ENCODE results near the gene ANO6. TPM values are rescaled to one million over a fixed set of nuclear protein-coding genes. Genes with fewer than 3 reads are reported as not detected.

The ANO6 gene
- polyA plus RNA-seq, 3 donors = 62.1 to 77.1 (median 71.3) TPM

GRCh38 chr12:45406988-45407850, 191.3 kb downstream of the ANO6 start:
- no peak for DNase-seq (ENCODE audit: extremely low read depth in 1 of 11, low read depth in 9 of 11, low spot score in 4 of 11)

- no peak for DNase-seq (ENCODE audit: extremely low read depth in 1 of 11, low read depth in 9 of 11, low spot score in 4 of 11)
Measured at GRCh38 chr12:45407981-45408728, 192.3 kb downstream of the ANO6 start.

GRCh38 chr12:45408729-45409114, 192.8 kb downstream of the ANO6 start:
- no peak for DNase-seq (ENCODE audit: extremely low read depth in 1 of 11, low read depth in 9 of 11, low spot score in 4 of 11)

GRCh38 chr12:45409966-45410365, 194.1 kb downstream of the ANO6 start:
- DNase-seq (ENCODE audit: extremely low read depth in 1 of 11, low read depth in 9 of 11, low spot score in 4 of 11) = no peak

DNA sequence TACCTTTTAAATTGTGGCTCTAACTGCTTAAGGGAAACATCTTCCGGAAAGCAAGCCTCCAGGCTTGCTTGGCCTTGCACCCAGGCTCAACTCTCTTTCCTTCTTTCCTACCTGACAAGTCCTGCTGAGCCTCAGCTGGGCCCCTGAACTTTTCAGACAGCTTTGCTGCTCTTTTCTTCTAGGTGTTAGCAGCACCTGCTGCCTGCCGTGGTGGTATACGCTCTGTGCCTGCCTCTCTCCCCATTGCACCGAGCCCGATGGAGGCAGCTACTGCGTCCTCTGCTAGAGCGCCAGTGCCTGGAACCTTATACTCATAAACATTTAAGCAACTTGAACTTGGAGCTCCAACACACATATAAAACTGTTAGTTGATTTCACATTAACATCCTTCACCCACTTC, 195.7 kb downstream of the ANO6 start:
- no peak for DNase-seq (ENCODE audit: extremely low read depth in 1 of 11, low read depth in 9 of 11, low spot score in 4 of 11)

DNA sequence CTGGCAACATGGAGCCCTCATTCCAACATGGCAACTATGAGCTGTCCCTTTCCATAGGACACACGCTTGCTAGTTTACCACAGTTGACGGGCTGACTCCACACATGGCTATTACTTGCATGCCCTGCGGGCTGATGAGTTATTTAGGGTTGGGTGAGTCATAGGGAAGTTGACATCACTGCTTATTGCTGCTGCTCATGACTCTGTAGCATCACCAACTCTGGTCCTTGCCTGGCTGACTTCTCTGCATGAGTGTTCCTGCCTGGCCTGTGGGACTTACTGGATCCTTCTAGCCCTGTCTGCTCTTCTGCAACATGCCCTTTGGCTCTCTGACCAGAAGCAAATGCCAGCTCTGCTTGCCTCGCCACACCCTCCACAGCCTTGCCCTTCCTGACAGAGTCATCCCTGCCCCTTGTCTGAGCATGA, 199.5 kb downstream of the ANO6 start:
- DNase-seq (ENCODE audit: extremely low read depth in 1 of 11, low read depth in 9 of 11, low spot score in 4 of 11) = no peak

DNA sequence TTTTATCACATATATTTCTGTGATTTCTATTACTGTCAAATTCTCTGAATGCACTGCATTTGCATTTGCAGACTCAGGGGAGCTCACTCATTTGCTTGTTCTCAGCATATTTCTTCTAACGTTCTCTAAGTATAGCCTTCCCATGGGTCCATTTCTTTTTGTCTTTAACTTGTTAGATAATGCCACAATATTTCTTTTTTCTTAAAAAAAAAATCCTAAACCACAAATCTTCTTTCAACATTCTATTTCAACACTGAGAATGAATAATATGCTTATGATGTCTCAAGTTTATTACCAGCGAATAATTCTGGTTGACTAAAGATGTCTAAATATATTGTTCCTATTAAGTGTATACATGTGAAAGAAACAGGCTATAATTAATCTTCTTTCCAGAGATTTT, 200.2 kb downstream of the ANO6 start:
- peak in 5 of 11 donors; percentile 9 to 41 (median 12) for DNase-seq (ENCODE audit: extremely low read depth in 1 of 11, low read depth in 9 of 11, low spot score in 4 of 11)

- no peak for DNase-seq (ENCODE audit: extremely low read depth in 1 of 11, low read depth in 9 of 11, low spot score in 4 of 11)
Measured at GRCh38 chr12:45418520-45418919, 202.6 kb downstream of the ANO6 start.

DNA sequence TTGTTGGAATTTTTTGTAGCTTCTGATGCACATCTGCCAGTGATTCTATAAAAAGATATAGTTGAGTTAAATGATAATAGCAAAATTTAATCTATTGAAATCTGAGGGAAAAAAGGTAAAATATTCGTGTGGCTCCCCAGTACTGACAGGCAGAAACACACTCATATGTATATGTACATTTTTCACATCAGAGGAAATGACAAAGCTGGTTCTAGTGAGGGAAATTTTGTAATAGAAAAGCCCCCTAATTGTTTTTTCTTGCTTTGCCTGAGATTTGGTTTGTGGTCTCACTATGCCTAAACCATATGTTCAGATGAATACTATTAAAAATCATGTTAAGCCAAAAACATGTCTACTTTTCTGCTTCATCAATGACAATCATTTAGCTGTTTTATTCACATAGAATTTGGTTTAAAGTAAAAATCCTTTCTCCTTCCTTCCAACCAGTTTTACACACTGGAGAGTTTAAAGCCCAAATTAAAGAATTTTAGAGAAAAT, 203.5 kb downstream of the ANO6 start:
- no peak for DNase-seq (ENCODE audit: extremely low read depth in 1 of 11, low read depth in 9 of 11, low spot score in 4 of 11)

DNA sequence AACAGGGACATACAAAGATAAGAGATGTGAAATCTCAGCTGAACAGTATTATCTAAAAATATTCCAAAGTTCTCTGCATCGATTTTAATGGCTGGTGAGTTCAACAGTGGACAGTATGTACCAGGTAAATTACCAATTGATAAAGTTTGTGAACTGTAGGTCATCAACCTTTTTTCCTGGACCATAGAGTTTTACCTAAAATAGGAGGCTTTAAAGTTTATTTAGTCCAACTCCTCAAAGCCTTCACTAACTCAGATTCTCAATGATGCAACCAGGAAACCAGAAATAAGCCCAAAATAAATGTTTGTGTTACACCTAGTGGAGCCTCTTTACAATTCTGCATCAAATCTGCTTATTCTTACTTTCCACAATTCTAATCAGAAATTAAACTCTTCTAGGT, 205.8 kb downstream of the ANO6 start:
- DNase-seq (ENCODE audit: extremely low read depth in 1 of 11, low read depth in 9 of 11, low spot score in 4 of 11) = no peak

DNA sequence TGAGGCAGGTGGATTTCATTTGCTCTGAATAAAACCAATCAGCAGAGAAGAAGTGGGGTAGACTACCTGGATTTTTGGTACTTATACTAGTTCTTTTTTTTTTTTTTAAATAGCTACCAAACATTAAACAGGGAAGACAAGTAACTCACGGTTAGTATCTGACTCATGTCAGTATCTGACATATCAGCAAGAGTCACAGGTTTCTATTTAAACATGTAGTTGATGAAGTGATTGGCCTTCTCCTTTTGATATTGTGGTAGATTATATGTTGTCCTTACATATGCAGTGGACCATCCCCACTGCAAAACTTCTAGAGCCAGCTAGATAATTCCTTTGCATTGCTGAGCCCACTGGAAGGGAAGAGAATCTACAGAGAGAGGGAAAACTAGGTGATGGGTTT, 208.0 kb downstream of the ANO6 start:
- DNase-seq (ENCODE audit: extremely low read depth in 1 of 11, low read depth in 9 of 11, low spot score in 4 of 11) = no peak

DNA sequence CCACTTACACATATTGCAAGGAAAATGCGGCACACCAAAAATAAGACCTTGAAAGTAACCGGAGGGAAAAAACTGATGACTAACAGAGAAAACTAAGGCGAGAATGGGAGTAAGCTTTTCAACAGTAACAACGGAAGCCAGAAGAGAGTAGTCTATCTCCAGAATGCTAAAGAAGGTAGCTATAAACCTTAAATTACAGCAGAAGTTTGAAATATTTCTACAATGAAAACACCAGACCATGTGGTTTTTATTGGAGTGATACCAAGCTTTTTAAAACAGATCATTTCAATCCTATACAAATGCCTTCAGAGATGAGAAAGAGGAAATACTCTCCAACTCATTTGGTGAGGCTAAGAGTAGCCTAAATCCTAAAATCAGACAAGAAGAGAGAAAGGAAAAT, 209.5 kb downstream of the ANO6 start:
- DNase-seq (ENCODE audit: extremely low read depth in 1 of 11, low read depth in 9 of 11, low spot score in 4 of 11) = no peak

DNA sequence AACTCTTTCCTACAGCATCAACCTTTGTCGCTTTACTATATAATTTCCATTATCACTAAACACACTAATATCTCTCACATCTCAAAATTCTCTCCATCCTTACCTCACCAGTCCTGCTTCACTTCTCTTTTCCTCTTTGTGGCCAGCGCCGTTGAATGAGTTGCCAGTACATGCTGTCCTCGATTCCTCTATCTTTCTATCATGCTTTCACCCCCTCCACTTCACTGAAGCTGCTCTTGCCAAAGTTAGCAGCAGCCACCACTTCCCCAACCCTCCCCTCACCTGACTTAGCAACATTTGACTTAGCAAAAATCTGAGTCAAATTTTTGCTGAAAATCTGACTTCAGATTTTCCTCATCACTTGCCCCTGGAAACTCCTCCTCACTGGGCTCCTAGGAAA, 210.4 kb downstream of the ANO6 start:
- no peak for DNase-seq (ENCODE audit: extremely low read depth in 1 of 11, low read depth in 9 of 11, low spot score in 4 of 11)

- DNase-seq (ENCODE audit: extremely low read depth in 1 of 11, low read depth in 9 of 11, low spot score in 4 of 11) = no peak
Measured at GRCh38 chr12:45427042-45427441, 211.1 kb downstream of the ANO6 start.

- no peak for DNase-seq (ENCODE audit: extremely low read depth in 1 of 11, low read depth in 9 of 11, low spot score in 4 of 11)
Measured at GRCh38 chr12:45429831-45430230, 213.9 kb downstream of the ANO6 start.

DNA sequence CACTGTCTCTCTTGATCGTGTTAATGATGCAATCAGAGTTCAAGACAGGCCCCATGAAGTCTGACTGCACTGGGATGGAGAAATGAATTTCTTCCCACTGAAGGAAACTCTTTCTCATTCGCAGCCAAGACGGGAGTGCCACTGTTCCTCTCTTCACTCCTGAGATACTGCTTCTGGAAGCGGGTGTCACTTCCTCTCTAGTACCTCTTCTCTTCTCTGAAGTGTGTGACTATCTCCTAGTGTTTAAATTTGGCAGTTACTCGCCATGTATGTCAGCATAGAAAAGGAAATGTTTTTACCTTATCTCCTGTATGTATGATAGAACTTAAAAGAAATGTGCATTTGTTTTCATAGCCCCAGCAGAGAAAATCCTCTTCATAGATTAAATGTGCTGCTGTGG, 215.2 kb downstream of the ANO6 start:
- no peak for DNase-seq (ENCODE audit: extremely low read depth in 1 of 11, low read depth in 9 of 11, low spot score in 4 of 11)

GRCh38 chr12:45432710-45433109, 216.8 kb downstream of the ANO6 start:
- DNase-seq (ENCODE audit: extremely low read depth in 1 of 11, low read depth in 9 of 11, low spot score in 4 of 11) = no peak

GRCh38 chr12:45433441-45433868, 217.6 kb downstream of the ANO6 start:
- DNase-seq (ENCODE audit: extremely low read depth in 1 of 11, low read depth in 9 of 11, low spot score in 4 of 11) = peak in 6 of 11 donors; percentile 7 to 32 (median 20)

- DNase-seq (ENCODE audit: extremely low read depth in 1 of 11, low read depth in 9 of 11, low spot score in 4 of 11) = peak in 1 of 11 donors; percentile 1
Measured at GRCh38 chr12:45434094-45434493, 218.2 kb downstream of the ANO6 start.
